Measurements from ENCODE around the gene MALT1. TPM values are rescaled to one million over a fixed set of nuclear protein-coding genes. Genes with fewer than 3 reads are reported as not detected.

MALT1 gene
- total and polyA plus RNA-seq, 2 donors (not counting 1 experiment from before 2014, with no cell fraction given), result 42.4 to 81.2 TPM

- WGBS (ENCODE audit: insufficient coverage), result 80% methylated on average over 1 of the region's 4 CpGs
- peaks cover 5% of the 10 kb centered on the region for H3K4me1 Mint-ChIP-seq
- ATAC-seq (ENCODE audit: low read depth) (no peak), DNase-seq (no peak)
- ChIA-PET POLR2A (no interaction called here), CTCF (interaction anchor here (0.9 to 17.8 kb wide), 3 partner anchors 12 to 280 kb away, joined by 4 to 471 read pairs (median 4); no protein-coding TSS in a partner anchor)
- no peak for TF ChIP-seq EZH2 (IDR thresholded peaks at IDR 0.05; ENCODE audit: borderline replicate concordance, insufficient read depth, low read depth, low read length, poor library complexity, severe bottlenecking)
- no peak for TF ChIP-seq CTCF (IDR thresholded peaks at IDR 0.05)
- no peak overlapping the region for H3K27ac Mint-ChIP-seq
- no peaks in the 10 kb centered on the region for H3K9me3 Mint-ChIP-seq (ENCODE audit: insufficient read depth)
- no peaks in the 10 kb centered on the region for H3K9me3 ChIP-seq (ENCODE audit: control extremely low read depth in 1 of 3, control insufficient read depth in 2 of 3, insufficient read depth in 1 of 3, low read length in 2 of 3)
- no peaks in the 10 kb centered on the region for H3K36me3 ChIP-seq (replicated peaks in 1 of 2; ENCODE audit: control extremely low read depth in 1 of 2, control insufficient read depth in 1 of 2, extremely low read depth in 1 of 2, insufficient read depth in 2 of 2, low read length in 1 of 2)
- H3K4me2 ChIP-seq (replicated peaks; ENCODE audit: low read depth, low read length, poor library complexity, severe bottlenecking), result no peak overlapping the region
- intact Hi-C loops (cut with micrococcal nuclease), result loop anchor here (10.0 kb wide), 2 partner anchors 79 to 179 kb away; partner anchors contain the start of gene ZNF532
- no peak overlapping the region for H3K4me3 ChIP-seq (ENCODE audit: control extremely low read depth in 1 of 5, extremely low read depth in 1 of 5, insufficient read depth in 1 of 5, low read depth in 2 of 5, low read length in 4 of 5)
- H3K9ac ChIP-seq (ENCODE audit: low read length), result no peak overlapping the region
- H4K20me1 ChIP-seq (ENCODE audit: control insufficient read depth, insufficient read depth, low read length, poor library complexity, severe bottlenecking), result no peaks in the 10 kb centered on the region
- no peak overlapping the region for H3K4me3 Mint-ChIP-seq
- H3K27me3 Mint-ChIP-seq, result no peaks in the 10 kb centered on the region
- peaks cover 2 to 5% of the 10 kb centered on the region in 2 donors for H3K4me1 ChIP-seq (ENCODE audit: control insufficient read depth in 2 of 2, insufficient read depth in 2 of 2, low read length in 2 of 2)
- H3K27me3 ChIP-seq (replicated peaks in 1 of 4; ENCODE audit: control extremely low read depth in 1 of 4, control insufficient read depth in 3 of 4, insufficient read depth in 4 of 4, low read length in 3 of 4), result no peaks in the 10 kb centered on the region
- no peaks in the 10 kb centered on the region for H3K79me2 ChIP-seq (ENCODE audit: control insufficient read depth, insufficient read depth, low read length)
- no peak overlapping the region for H3K27ac ChIP-seq (ENCODE audit: low read length in 2 of 2)
- no peak overlapping the region for H2AFZ ChIP-seq (ENCODE audit: insufficient read depth, low read depth, low read length, poor library complexity, severe bottlenecking)
Observed at GRCh38 chr18:58785870-58786269, 114.6 kb downstream of the MALT1 start.

- intact Hi-C loops (cut with micrococcal nuclease), result loop anchor here (10.0 kb wide), 2 partner anchors 77 to 177 kb away; partner anchors contain the start of gene ZNF532
- TF ChIP-seq CTCF (IDR thresholded peaks at IDR 0.05) (no peak), EZH2 (IDR thresholded peaks at IDR 0.05; ENCODE audit: borderline replicate concordance, insufficient read depth, low read depth, low read length, poor library complexity, severe bottlenecking) (no peak)
- ChIA-PET POLR2A (no interaction called here), CTCF (interaction anchor here (0.6 to 17.8 kb wide), 2 partner anchors 227 to 278 kb away, joined by 3 to 471 read pairs; no protein-coding TSS in a partner anchor)
- no peaks in the 10 kb centered on the region for H3K9me3 Mint-ChIP-seq (ENCODE audit: insufficient read depth)
- H3K27ac ChIP-seq (ENCODE audit: low read length in 2 of 2), result no peak overlapping the region
- H3K4me1 ChIP-seq (ENCODE audit: control insufficient read depth in 2 of 2, insufficient read depth in 2 of 2, low read length in 2 of 2), result peaks cover 2 to 13% of the 10 kb centered on the region in 2 donors
- H3K79me2 ChIP-seq (ENCODE audit: control insufficient read depth, insufficient read depth, low read length), result no peaks in the 10 kb centered on the region
- H3K4me2 ChIP-seq (replicated peaks; ENCODE audit: low read depth, low read length, poor library complexity, severe bottlenecking), result no peak overlapping the region
- ATAC-seq (ENCODE audit: low read depth) (no peak), DNase-seq (no peak)
- H3K27ac Mint-ChIP-seq, result no peak overlapping the region
- no peaks in the 10 kb centered on the region for H3K9me3 ChIP-seq (ENCODE audit: control extremely low read depth in 1 of 3, control insufficient read depth in 2 of 3, insufficient read depth in 1 of 3, low read length in 2 of 3)
- H3K27me3 ChIP-seq (replicated peaks in 1 of 4; ENCODE audit: control extremely low read depth in 1 of 4, control insufficient read depth in 3 of 4, insufficient read depth in 4 of 4, low read length in 3 of 4), result no peaks in the 10 kb centered on the region
- H3K4me3 ChIP-seq (ENCODE audit: control extremely low read depth in 1 of 5, extremely low read depth in 1 of 5, insufficient read depth in 1 of 5, low read depth in 2 of 5, low read length in 4 of 5), result no peak overlapping the region
- H3K4me3 Mint-ChIP-seq, result no peak overlapping the region
- H3K9ac ChIP-seq (ENCODE audit: low read length), result no peak overlapping the region
- H3K36me3 ChIP-seq (replicated peaks in 1 of 2; ENCODE audit: control extremely low read depth in 1 of 2, control insufficient read depth in 1 of 2, extremely low read depth in 1 of 2, insufficient read depth in 2 of 2, low read length in 1 of 2), result no peaks in the 10 kb centered on the region
- no peak overlapping the region for H2AFZ ChIP-seq (ENCODE audit: insufficient read depth, low read depth, low read length, poor library complexity, severe bottlenecking)
- peaks cover 8% of the 10 kb centered on the region for H3K4me1 Mint-ChIP-seq
- H3K27me3 Mint-ChIP-seq, result no peaks in the 10 kb centered on the region
- H4K20me1 ChIP-seq (ENCODE audit: control insufficient read depth, insufficient read depth, low read length, poor library complexity, severe bottlenecking), result no peaks in the 10 kb centered on the region
- WGBS (ENCODE audit: insufficient coverage), result 98% methylated on average over 8 of the region's 14 CpGs
Observed at GRCh38 chr18:58787536-58788149, 116.4 kb downstream of the MALT1 start.

Data from B cell (primary cell).